Fibroblast of lung (primary cell): ENCODE data around the gene NAGPA. TPM values are rescaled to one million over a fixed set of nuclear protein-coding genes. Genes with fewer than 3 reads are reported as not detected.
A peak's percentile ranks its signal among the peaks of the same experiment; 100 is the strongest.
"Not testable (repeated sequence)": the region's sequence is repeated elsewhere in the genome, so short reads cannot be mapped to it uniquely, and the experiment has no call there.

Experiments
- DNase-seq, 2 donors: peaks; one replicate each; pipeline versions ENCODE4 v3.0.0 to v3.0.0-alpha.2; 2010; ENCODE audit warnings: low read depth in 2 of 2
- H2AFZ ChIP-seq: 2 replicates; pipeline ENCODE4 v1.5.1; 2012; ENCODE audit warnings: low read length, control low read depth, inconsistent platforms
- H3K27ac ChIP-seq: 2 replicates; pipeline ENCODE4 v1.5.1; 2011; ENCODE audit warnings: low read length, control low read depth; ENCODE audit not compliant: insufficient read depth
- H3K27me3 ChIP-seq: 2 replicates; pipeline ENCODE4 v1.5.1; 2011; ENCODE audit warnings: mild to moderate bottlenecking, low read length; ENCODE audit not compliant: control insufficient read depth, insufficient read depth
- H3K36me3 ChIP-seq: 2 replicates; pipeline ENCODE4 v1.5.1; 2011; ENCODE audit warnings: low read length; ENCODE audit not compliant: control insufficient read depth, insufficient read depth
- H3K4me1 ChIP-seq: 2 replicates; pipeline ENCODE4 v1.5.1; 2011; ENCODE audit warnings: low read length; ENCODE audit not compliant: control insufficient read depth, insufficient read depth; ENCODE audit errors: extremely low read depth
- H3K4me2 ChIP-seq: 2 replicates; pipeline ENCODE4 v1.5.1; 2011; ENCODE audit warnings: low read length, control low read depth; ENCODE audit not compliant: insufficient read depth; ENCODE audit errors: extremely low read depth
- H3K4me3 ChIP-seq, 4 experiments: fragments of 200-600 bp in 1 of 4; sonication (generic) in 1 of 4; replicated peaks in 1 of 4; 2 replicates each; pipeline ENCODE4 v1.5.1; 2011 to 2016; ENCODE audit warnings: low read length in 4 of 4, low read depth in 3 of 4, mild to moderate bottlenecking in 3 of 4, control low read depth in 2 of 4, inconsistent platforms in 1 of 4, mixed read lengths in 1 of 4; ENCODE audit not compliant: insufficient read depth in 1 of 4; ENCODE audit errors: control extremely low read depth in 1 of 4
- H3K79me2 ChIP-seq: 2 replicates; pipeline ENCODE4 v1.5.1; 2012; ENCODE audit warnings: mild to moderate bottlenecking, low read length, inconsistent platforms; ENCODE audit not compliant: control insufficient read depth, insufficient read depth
- H3K9ac ChIP-seq: 2 replicates; pipeline ENCODE4 v1.5.1; 2011; ENCODE audit warnings: mild to moderate bottlenecking, low read length, control low read depth; ENCODE audit not compliant: insufficient read depth
- H3K9me3 ChIP-seq: 2 replicates; pipeline ENCODE4 v1.5.1; 2012; ENCODE audit warnings: low read depth, low read length; ENCODE audit not compliant: control insufficient read depth, insufficient read depth
- H4K20me1 ChIP-seq: 2 replicates; pipeline ENCODE4 v1.5.1; 2011; ENCODE audit warnings: low read length; ENCODE audit not compliant: control insufficient read depth, insufficient read depth; ENCODE audit errors: extremely low read depth
- CTCF ChIP-seq, 2 donors: IDR thresholded peaks in 1 of 2; conservative IDR thresholded peaks in 1 of 2; 1 replicate in 1 of 2; 2 replicates in 1 of 2; pipeline ENCODE4 v1.5.1; 2011 to 2012; ENCODE audit warnings: low read length in 2 of 2, control low read depth in 1 of 2, inconsistent platforms in 1 of 2, low read depth in 1 of 2, mild to moderate bottlenecking in 1 of 2
- EZH2 ChIP-seq: IDR thresholded peaks from 2 replicates; pipeline ENCODE4 v1.5.1; 2012; ENCODE audit warnings: low read length, control low read depth, mild to moderate bottlenecking; ENCODE audit errors: missing control alignments
- polyA minus RNA-seq: library from RNA; depleted of rRNA, polyadenylated mRNA; stranded (reverse); fragments of >200 nt; gene quantifications from 2 replicates; pipeline ENCODE4 v1.2.3, GENCODE V29; 2011; ENCODE audit warnings: low replicate concordance
- polyA plus RNA-seq, 2 donors: library from polyadenylated mRNA; depleted of rRNA in 1 of 2; stranded (reverse) in 1 of 2; unstranded in 1 of 2; fragments of >200 nt; gene quantifications; 2 replicates each; pipeline ENCODE4 v1.2.1, GENCODE V29; 2011 to 2012; ENCODE audit warnings: missing spikeins in 1 of 2
- total RNA-seq: library from RNA; depleted of rRNA; stranded (reverse); fragments of >200 nt; gene quantifications from 2 replicates; pipeline ENCODE4 v1.2.1, GENCODE V29; 2014

NAGPA gene
- total RNA-seq = 16.7 and 17.7 TPM in 2 replicates
- 9.7 and 11.4 TPM in 2 replicates for polyA plus RNA-seq
- polyA plus RNA-seq (2012) = 11.7 and 14.3 TPM in 2 replicates
- 7.5 and 13.9 TPM in 2 replicates for polyA minus RNA-seq

- DNase-seq = peak; percentile 75 to 87
- H4K20me1 ChIP-seq = no peaks in the 10 kb centered on the region
- peak within 1 kb of the TSS; percentile 94 for H2AFZ ChIP-seq
Observed at GRCh38 chr16:5033256-5034166, at the start of gene NAGPA. TSS of gene NAGPA (minus strand) at chr16:5033935. CDS start at chr16:5033914, 21 bp downstream.

GRCh38 chr16:5080996-5081395, 47.3 kb upstream of the NAGPA start:
- H2AFZ ChIP-seq, H3K79me2 ChIP-seq, H3K4me2 ChIP-seq, H3K27ac ChIP-seq, H3K4me1 ChIP-seq, H3K4me3 ChIP-seq, H3K9ac ChIP-seq, H3K27me3 ChIP-seq, DNase-seq, H4K20me1 ChIP-seq, H3K9me3 ChIP-seq, H3K36me3 ChIP-seq: not testable (repeated sequence)

More at GRCh38 chr16:5033256-5034166, at the start of gene NAGPA:
- Histone ChIP-seq H3K27me3 (no peaks in the 10 kb centered on the region), H3K79me2 (no peaks in the 10 kb centered on the region), H3K4me1 (peaks cover 2% of the 10 kb centered on the region), H3K4me2 (peak within 1 kb of the TSS; percentile 94), H3K4me3 (peak within 1 kb of the TSS; percentile 64 to 91 (median 84)), H3K27ac (peak within 1 kb of the TSS; percentile 46), H3K36me3 (no peaks in the 10 kb centered on the region), H3K9me3 (no peaks in the 10 kb centered on the region), H3K9ac (peak within 1 kb of the TSS; percentile 72)
- TF ChIP-seq CTCF (conservative IDR thresholded peaks at IDR 0.05 in 1 of 2, IDR thresholded peaks at IDR 0.05 in 1 of 2; ENCODE audit: low read depth in 1 of 2, low read length in 2 of 2) (no peak), EZH2 (no peak)

GRCh38 chr16:5080461-5080860, 46.7 kb upstream of the NAGPA start:
- H3K4me3 ChIP-seq, H4K20me1 ChIP-seq, H3K36me3 ChIP-seq, H2AFZ ChIP-seq, H3K79me2 ChIP-seq, DNase-seq, H3K4me1 ChIP-seq, H3K27me3 ChIP-seq, H3K4me2 ChIP-seq, H3K9ac ChIP-seq, H3K9me3 ChIP-seq, H3K27ac ChIP-seq: not testable (repeated sequence)

GRCh38 chr16:5078626-5079025, 44.9 kb upstream of the NAGPA start:
- H3K79me2 ChIP-seq = no peaks in the 10 kb centered on the region
- no peaks in the 10 kb centered on the region for H4K20me1 ChIP-seq
- H3K27me3 ChIP-seq = no peaks in the 10 kb centered on the region
- no peak overlapping the region for H3K27ac ChIP-seq
- H3K36me3 ChIP-seq = peaks cover 12% of the 10 kb centered on the region
- H3K4me2 ChIP-seq = no peak overlapping the region
- no peak for DNase-seq
- no peak overlapping the region for H3K9ac ChIP-seq
- TF ChIP-seq EZH2 = no peak
- TF ChIP-seq CTCF (conservative IDR thresholded peaks at IDR 0.05 in 1 of 2, IDR thresholded peaks at IDR 0.05 in 1 of 2; ENCODE audit: low read depth in 1 of 2, low read length in 2 of 2) = no peak
- H3K4me1 ChIP-seq = no peaks in the 10 kb centered on the region
- H3K4me3 ChIP-seq = no peak overlapping the region
- H3K9me3 ChIP-seq = no peaks in the 10 kb centered on the region
- no peak overlapping the region for H2AFZ ChIP-seq
